Measurements from ENCODE around the gene MARCO.
A peak's percentile ranks its signal among the peaks of the same experiment; 100 is the strongest.

Gene MARCO, protein sequence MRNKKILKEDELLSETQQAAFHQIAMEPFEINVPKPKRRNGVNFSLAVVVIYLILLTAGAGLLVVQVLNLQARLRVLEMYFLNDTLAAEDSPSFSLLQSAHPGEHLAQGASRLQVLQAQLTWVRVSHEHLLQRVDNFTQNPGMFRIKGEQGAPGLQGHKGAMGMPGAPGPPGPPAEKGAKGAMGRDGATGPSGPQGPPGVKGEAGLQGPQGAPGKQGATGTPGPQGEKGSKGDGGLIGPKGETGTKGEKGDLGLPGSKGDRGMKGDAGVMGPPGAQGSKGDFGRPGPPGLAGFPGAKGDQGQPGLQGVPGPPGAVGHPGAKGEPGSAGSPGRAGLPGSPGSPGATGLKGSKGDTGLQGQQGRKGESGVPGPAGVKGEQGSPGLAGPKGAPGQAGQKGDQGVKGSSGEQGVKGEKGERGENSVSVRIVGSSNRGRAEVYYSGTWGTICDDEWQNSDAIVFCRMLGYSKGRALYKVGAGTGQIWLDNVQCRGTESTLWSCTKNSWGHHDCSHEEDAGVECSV

DNA sequence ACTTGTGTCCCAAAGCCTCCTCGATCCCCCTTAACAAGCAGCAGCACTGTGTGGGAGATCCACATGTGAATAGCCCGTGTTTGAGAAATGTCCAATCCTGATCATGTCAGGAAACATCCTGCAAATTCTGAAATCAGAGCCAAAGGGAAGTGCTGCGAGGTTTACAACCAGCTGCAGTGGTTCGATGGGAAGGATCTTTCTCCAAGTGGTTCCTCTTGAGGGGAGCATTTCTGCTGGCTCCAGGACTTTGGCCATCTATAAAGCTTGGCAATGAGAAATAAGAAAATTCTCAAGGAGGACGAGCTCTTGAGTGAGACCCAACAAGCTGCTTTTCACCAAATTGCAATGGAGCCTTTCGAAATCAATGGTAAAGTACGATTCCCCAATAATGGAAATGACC lies at the start of gene MARCO:
Gene MARCO (plus strand): TSS at position 164 of the 400 bp plus-strand sequence. CDS start 107 bp downstream, at position 271.
- no peaks in the 10 kb centered on the region for H3K9me3 Mint-ChIP-seq
- no peak within 1 kb of the TSS for H3K27ac Mint-ChIP-seq
- H3K4me1 Mint-ChIP-seq: peaks cover 4 to 6% of the 10 kb centered on the region in 2 donors
- H3K27me3 Mint-ChIP-seq: peaks cover 9 to 19% of the 10 kb centered on the region in 2 donors
- H3K36me3 Mint-ChIP-seq: no peaks in the 10 kb centered on the region
- no peak for DNase-seq
- H3K4me3 Mint-ChIP-seq: no peak within 1 kb of the TSS
- ATAC-seq (replicated peaks): no peak

DNA sequence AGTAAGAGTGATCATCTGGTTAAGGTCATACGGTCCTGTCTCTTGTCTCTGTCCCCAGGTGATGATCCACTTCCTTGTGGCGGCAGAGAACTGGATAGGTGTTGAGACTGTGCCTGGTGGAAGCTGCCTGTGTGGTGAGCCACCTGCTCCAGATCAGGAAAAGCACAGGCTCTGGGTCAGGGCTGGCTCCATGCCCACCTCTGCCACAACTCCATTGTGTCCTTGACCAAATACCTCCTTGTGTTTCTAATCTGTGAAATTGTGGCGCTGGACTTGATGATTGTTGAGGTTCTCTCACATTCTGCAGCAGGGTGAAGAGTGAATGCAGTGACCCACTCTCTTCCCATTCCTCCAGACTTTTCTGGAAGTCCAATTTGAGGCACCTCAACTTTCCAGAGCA lies 48.9 kb upstream of the MARCO start:
- DNase-seq: no peak
- Mint-ChIP-seq H3K36me3 (peaks cover 0 to 4% of the 10 kb centered on the region in 2 donors), H3K27ac (no peak overlapping the region), H3K4me3 (no peak overlapping the region), H3K27me3 (peaks cover 8 to 24% of the 10 kb centered on the region in 2 donors), H3K4me1 (no peaks in the 10 kb centered on the region), H3K9me3 (peaks cover 9 to 10% of the 10 kb centered on the region in 2 donors)
- ATAC-seq (replicated peaks): no peak

DNA sequence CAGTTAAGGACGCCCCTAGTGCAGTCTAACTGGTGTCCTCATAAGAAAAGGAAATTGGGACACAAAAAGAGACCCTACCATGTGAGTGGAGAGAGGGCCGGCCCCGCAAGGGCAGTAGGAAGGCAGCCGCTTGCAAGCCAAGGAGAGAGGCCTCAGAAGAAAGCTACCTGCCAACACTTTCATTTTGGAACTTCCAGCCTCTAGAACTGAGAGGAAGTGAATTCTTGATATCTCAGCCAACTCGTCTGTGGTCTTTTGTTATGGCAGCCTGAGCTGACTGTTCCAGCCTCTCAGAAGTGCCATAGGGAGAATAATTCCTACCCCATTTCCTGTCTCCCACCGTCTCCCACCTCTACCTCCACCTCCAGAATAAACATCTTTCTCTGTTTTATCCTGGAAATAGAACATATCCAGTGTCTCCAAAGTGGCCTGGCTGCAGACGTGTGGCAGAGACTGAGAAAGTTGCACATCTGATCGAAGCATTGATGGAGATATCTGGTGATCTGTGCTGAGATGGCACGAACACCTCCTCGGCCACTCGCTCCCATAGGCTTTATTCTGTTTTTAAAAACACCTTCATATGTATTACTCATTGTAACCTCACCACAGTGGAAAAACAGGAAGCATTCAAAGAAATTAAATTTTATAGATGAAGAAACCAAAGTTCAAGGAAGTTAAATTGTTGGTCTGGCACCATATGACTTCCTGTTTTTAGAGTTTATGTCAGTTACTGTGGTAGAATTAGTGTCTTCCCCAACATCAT lies 39.5 kb upstream of the MARCO start:
- Mint-ChIP-seq H3K36me3 (no peaks in the 10 kb centered on the region), H3K27me3 (peaks cover 0 to 3% of the 10 kb centered on the region in 2 donors), H3K4me1 (peaks cover 0 to 13% of the 10 kb centered on the region in 2 donors), H3K4me3 (no peak overlapping the region), H3K27ac (no peak overlapping the region), H3K9me3 (peaks cover 0 to 3% of the 10 kb centered on the region in 2 donors)
- ATAC-seq (replicated peaks): peak; percentile 42 to 49
- DNase-seq: no peak

DNA sequence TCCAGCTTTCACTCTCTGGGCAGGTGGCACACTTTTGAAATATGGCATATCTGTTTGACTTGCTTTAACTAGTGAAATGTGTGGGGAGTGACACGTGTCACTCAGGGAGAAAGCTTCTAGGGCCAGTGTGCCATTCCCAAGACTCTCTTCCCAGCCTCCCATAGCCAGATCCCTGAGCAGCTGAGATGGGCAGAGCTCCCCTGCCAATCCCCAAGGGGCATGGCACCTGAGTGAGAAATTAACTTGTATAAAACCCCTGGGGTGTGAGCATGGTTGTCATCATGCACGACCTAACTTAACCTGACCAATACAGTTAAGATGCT lies 39.0 kb upstream of the MARCO start:
- no peak for DNase-seq
- no peak overlapping the region for H3K27ac Mint-ChIP-seq
- H3K36me3 Mint-ChIP-seq: no peaks in the 10 kb centered on the region
- no peak for ATAC-seq (replicated peaks)
- peaks cover 0 to 3% of the 10 kb centered on the region in 2 donors for H3K27me3 Mint-ChIP-seq
- no peak overlapping the region for H3K4me3 Mint-ChIP-seq
- H3K4me1 Mint-ChIP-seq: peaks cover 0 to 13% of the 10 kb centered on the region in 2 donors
- H3K9me3 Mint-ChIP-seq: peaks cover 0 to 3% of the 10 kb centered on the region in 2 donors

DNA sequence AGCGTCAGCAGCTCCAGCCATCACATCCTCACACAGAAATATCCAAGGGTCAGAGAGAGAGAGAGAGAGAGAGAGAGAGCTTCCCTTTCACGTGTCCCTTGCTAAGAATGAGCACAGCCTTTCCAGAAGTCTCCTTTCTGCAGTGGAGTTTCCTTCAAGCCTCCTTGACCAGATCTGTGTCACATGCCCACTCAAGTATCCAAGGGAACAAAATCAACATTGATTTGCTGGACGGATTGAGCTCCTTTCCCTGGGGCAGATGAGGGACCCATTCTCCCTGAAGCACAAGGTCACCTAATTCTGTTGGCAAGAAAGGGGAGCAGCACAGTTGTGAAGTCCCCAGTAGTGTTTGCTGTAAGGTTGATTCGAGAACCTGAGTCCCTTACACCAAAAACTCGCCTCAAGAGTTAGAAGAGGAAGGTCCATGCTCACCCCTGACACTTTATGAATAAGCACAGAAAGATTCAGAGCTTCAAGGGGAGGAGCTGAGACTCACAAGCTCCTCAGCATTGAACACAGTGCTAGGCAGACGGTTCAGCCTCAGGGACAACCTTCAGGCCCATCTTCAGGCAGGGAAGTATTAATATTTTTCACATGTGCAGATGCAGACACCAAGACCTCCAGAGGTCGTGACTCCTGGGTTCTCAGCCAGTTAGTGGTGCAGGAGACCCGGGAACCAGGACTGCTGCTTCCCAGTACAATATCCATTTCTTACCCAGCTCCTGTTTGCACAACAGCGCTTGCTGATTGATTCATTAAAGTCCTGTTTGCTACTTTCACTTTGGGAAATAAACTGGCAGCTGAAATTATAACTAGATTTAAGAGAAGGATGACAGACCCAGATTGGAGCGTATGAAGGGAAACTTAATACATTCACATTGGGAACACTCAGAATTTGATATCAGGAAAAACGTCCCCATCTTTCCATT lies 38.2 kb upstream of the MARCO start:
- Mint-ChIP-seq H3K36me3 (no peaks in the 10 kb centered on the region), H3K27ac (no peak overlapping the region), H3K4me1 (peaks cover 0 to 13% of the 10 kb centered on the region in 2 donors), H3K9me3 (peaks cover 0 to 3% of the 10 kb centered on the region in 2 donors), H3K27me3 (peaks cover 0 to 3% of the 10 kb centered on the region in 2 donors), H3K4me3 (no peak overlapping the region)
- ATAC-seq (replicated peaks) (no peak), DNase-seq (no peak)

DNA sequence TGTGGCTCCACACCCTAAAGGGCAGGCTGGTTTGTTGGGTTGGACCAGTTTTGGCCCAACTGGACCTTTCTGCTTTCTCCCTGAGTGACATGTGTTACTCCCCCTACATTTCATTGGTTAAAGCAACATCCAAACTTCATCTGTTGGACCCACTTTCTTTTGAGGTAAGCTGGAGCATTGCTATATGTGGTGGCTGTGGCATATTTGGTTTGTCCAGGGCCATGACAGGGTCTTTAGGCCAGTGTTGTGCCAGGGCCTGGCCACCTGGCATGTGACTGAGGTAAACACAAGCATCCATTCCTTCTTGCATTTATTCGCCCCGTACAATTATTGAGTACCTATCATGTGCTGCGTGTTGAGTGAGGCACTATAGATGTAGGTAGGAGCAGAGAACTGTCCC lies 36.8 kb upstream of the MARCO start:
- peaks cover 0 to 3% of the 10 kb centered on the region in 2 donors for H3K27me3 Mint-ChIP-seq

DNA sequence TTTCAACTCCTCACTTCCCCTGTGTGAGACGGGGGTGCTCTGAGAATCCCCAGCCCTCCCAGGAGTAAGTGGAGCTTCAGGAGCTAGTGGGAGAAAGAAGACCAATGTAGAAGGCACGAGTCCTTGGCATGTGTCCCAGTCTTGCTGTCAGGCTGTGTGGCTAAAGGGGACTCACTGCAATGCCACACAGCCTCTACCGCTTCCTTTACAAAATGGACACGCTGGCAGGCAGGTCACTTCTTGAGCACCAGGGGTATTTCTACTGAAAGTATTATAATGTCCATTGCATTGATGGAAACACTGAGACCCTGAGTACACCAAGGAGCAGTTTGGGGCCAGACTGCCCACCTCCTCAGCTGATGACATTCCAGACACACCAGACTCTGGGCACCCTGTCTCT lies 35.8 kb upstream of the MARCO start:
- H3K4me3 Mint-ChIP-seq: no peak overlapping the region
- H3K27me3 Mint-ChIP-seq: peaks cover 0 to 3% of the 10 kb centered on the region in 2 donors
- DNase-seq (no peak), ATAC-seq (replicated peaks) (no peak)
- H3K4me1 Mint-ChIP-seq: peaks cover 0 to 13% of the 10 kb centered on the region in 2 donors
- H3K36me3 Mint-ChIP-seq: no peaks in the 10 kb centered on the region
- no peak overlapping the region for H3K27ac Mint-ChIP-seq
- peaks cover 0 to 3% of the 10 kb centered on the region in 2 donors for H3K9me3 Mint-ChIP-seq

More for the DNA sequence above, 36.8 kb upstream of the MARCO start:
- no peaks in the 10 kb centered on the region for H3K36me3 Mint-ChIP-seq
- DNase-seq: no peak
- no peak overlapping the region for H3K27ac Mint-ChIP-seq
- no peak overlapping the region for H3K4me3 Mint-ChIP-seq
- no peak for ATAC-seq (replicated peaks)
- peaks cover 0 to 3% of the 10 kb centered on the region in 2 donors for H3K9me3 Mint-ChIP-seq
- peaks cover 0 to 13% of the 10 kb centered on the region in 2 donors for H3K4me1 Mint-ChIP-seq

DNA sequence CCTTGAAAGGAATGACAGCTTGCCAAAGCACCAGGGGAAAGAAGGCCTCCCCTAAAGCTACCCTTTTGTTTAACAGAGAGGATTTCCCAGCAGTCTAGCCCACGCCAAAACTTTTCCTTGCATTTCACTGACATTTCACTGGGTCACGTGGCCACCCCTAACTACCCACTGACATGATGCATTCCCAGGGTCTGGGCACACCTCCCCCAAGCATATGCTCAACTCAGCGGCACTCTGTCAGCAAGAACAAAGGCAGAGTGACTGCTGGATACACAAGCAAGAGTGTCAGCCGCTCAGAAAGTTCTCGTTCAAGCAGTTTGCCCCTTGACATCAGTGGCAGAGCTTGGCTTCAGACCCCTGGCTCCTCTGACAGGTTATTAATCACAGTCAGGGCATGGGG lies 34.2 kb upstream of the MARCO start:
- H3K27me3 Mint-ChIP-seq: no peaks in the 10 kb centered on the region
- no peak overlapping the region for H3K27ac Mint-ChIP-seq
- H3K9me3 Mint-ChIP-seq: peaks cover 0 to 1% of the 10 kb centered on the region in 2 donors
- no peak overlapping the region for H3K4me3 Mint-ChIP-seq
- peaks cover 0 to 4% of the 10 kb centered on the region in 2 donors for H3K4me1 Mint-ChIP-seq
- DNase-seq (no peak), ATAC-seq (replicated peaks) (no peak)
- H3K36me3 Mint-ChIP-seq: no peaks in the 10 kb centered on the region

DNA sequence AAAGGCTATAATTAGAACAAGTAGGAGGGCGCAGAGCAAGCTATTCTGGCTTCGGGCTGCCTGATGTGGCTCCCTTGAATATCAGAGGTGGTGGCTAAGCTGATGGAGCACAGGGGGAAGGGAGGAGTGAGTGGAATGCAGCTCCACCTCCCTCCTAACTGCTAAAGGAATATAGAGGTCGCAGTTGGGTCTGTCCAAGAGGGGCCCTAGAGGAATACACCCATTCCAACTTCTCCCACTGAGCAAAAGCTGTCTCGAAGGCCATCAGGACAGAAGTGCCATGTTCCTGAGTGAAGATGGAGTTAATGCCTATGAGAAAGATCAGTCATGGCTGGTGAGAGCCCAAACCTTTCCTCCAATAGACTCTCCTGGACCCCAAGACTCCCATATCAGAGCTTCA lies 32.8 kb upstream of the MARCO start:
- Mint-ChIP-seq H3K27me3 (no peaks in the 10 kb centered on the region), H3K4me1 (no peaks in the 10 kb centered on the region), H3K36me3 (no peaks in the 10 kb centered on the region), H3K4me3 (no peak overlapping the region), H3K9me3 (peaks cover 0 to 1% of the 10 kb centered on the region in 2 donors), H3K27ac (no peak overlapping the region)
- DNase-seq (no peak), ATAC-seq (replicated peaks) (no peak)

DNA sequence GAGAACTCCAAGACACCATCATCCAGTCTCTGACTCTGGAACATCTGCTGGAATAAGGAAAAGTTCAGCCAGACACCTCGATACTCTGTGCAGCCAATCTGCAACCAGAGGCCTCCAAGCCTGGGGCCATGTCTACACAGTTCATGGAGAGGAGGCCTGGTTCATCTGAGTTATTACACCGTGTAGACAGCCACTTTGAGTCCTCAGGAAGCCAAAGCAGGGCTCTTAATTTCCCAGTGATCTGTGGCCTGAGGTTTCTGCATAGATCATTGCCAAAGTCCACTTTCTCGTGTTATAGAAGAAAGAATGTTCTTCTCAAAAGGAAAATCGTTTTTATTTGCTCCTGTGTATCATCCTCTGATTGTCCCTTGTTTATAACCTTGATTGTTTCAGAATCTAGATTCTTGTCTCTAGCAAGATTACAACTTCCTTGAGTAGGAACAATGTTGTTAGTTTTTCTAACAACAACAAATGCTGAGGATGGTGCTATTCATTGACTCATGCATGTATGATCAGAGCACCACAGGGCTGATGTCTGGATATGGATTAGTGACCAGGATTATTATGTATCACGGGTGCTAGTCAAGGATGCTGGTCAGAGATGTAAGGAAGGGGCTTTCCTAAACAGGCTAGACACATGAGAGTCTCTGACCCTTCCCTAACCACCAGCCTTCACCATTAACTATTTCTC lies 30.7 kb upstream of the MARCO start:
- H3K27me3 Mint-ChIP-seq: peaks cover 0 to 2% of the 10 kb centered on the region in 2 donors
- ATAC-seq (replicated peaks) (no peak), DNase-seq (no peak)
- no peaks in the 10 kb centered on the region for H3K9me3 Mint-ChIP-seq
- H3K27ac Mint-ChIP-seq: no peak overlapping the region
- no peaks in the 10 kb centered on the region for H3K4me1 Mint-ChIP-seq
- no peak overlapping the region for H3K4me3 Mint-ChIP-seq
- no peaks in the 10 kb centered on the region for H3K36me3 Mint-ChIP-seq

DNA sequence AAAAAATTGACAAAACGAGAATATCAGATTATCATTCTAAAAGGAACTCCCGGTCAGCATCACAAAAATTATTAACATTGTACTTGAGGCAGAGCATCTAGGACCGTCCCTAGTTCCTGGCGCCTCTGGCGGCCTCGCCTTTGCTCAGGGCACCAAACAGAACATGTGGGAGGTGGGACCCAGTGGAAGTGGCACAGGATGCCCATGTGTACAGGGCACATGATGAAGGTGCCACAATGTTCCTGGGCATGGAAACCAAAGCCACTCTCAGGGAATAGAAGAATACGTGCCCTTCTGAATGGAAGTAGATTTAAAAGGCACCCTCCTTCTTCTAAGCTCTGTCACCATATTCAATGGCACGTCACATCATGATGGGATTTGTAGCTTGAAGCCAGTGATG lies 30.1 kb upstream of the MARCO start:
- ATAC-seq (replicated peaks): no peak
- no peak overlapping the region for H3K27ac Mint-ChIP-seq

DNA sequence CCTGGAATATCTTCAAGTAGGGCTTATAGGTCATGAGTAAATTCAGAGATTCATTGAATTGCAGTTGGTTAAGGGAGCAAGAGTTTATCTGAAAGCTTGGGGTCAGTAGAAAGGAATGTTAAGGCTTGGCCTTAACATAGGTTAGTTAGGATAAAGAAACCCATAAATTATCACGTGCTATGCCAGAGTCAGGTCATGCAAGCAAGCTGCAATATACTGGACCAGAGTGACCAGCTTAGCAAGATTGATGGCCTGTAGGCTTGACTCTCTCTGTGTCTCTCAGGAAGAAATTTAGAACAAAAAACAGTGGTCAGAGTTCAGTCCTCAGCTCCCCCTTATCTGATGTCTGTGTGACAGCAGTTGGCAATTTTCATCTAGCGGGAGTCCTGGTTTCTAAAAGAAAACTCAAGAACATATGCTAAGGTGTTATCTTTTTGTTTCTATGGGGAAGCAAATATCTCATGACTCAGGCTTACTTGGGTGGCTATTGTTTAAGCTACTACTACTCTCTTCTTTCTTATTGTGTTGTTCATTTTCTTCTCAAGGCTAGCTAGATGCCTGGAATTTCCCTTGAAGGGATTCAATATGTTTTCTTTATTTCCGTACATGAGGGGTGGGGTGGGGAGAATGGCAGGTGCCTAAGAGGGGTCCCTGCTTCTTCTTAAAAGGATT lies 28.7 kb upstream of the MARCO start:
- Mint-ChIP-seq H3K27me3 (peaks cover 0 to 4% of the 10 kb centered on the region in 2 donors), H3K27ac (no peak overlapping the region), H3K36me3 (no peaks in the 10 kb centered on the region), H3K9me3 (no peaks in the 10 kb centered on the region), H3K4me3 (no peak overlapping the region), H3K4me1 (no peaks in the 10 kb centered on the region)
- DNase-seq (no peak), ATAC-seq (replicated peaks) (no peak)

More for the DNA sequence above, 30.1 kb upstream of the MARCO start:
- Mint-ChIP-seq H3K9me3 (no peaks in the 10 kb centered on the region), H3K36me3 (no peaks in the 10 kb centered on the region), H3K4me1 (no peaks in the 10 kb centered on the region), H3K4me3 (no peak overlapping the region), H3K27me3 (peaks cover 0 to 4% of the 10 kb centered on the region in 2 donors)
- DNase-seq: no peak

All from stimulated activated naive B cell treated with anti-CD40 and anti-IgM and Interleukin-4, amounts not matched to agents 10 μg/mL and 1 μg/mL and 100 μg/mL, for 72 hours (primary cell).